ENCODE measurements around the gene DHRS2. TPM values are rescaled to one million over a fixed set of nuclear protein-coding genes. Genes with fewer than 3 reads are reported as not detected.

The DHRS2 gene
- polyA plus RNA-seq, 1 of the 3 experiments (the other 2 are of a cell fraction): 1.2 TPM

GRCh38 chr14:23615856-23616255 lies 20.3 kb upstream of the DHRS2 start:
- no peaks in the 10 kb centered on the region for H3K79me2 ChIP-seq (ENCODE audit: insufficient read depth)
- no peak overlapping the region for H3K4me2 ChIP-seq
- WGBS (ENCODE audit: low lambda C conversion rate): 20% methylated on average over 5 of the region's 5 CpGs
- DNase-seq: no peak
- H4K20me1 ChIP-seq (ENCODE audit: insufficient read depth): no peaks in the 10 kb centered on the region
- H3K27ac ChIP-seq (ENCODE audit: low read depth in 2 of 2, low read length in 1 of 2): no peak overlapping the region
- H3K9ac ChIP-seq: no peak overlapping the region
- H3F3A ChIP-seq (replicated peaks; ENCODE audit: insufficient read depth): no peaks in the 10 kb centered on the region
- TF ChIP-seq PBX3 (IDR thresholded peaks at IDR 0.05): no peak
- TF ChIP-seq JUND (IDR thresholded peaks at IDR 0.05): no peak
- H3K9me2 ChIP-seq: no peaks in the 10 kb centered on the region
- no peaks in the 10 kb centered on the region; the same call in 1 of the 2 replicates for H3K27me3 ChIP-seq (ENCODE audit: insufficient read depth)
- ChIA-PET CTCF (interaction anchor here (1.0 to 3.4 kb wide), 3 partner anchors 16 to 295 kb away, joined by 4 to 17 read pairs (median 4); no protein-coding TSS in a partner anchor), POLR2A (no interaction called here)
- no peaks in the 10 kb centered on the region for H3K4me1 ChIP-seq (ENCODE audit: control insufficient read depth in 1 of 2, insufficient read depth in 2 of 2, low read depth in 1 of 2, low read length in 1 of 2)
- no peaks in the 10 kb centered on the region for H3K36me3 ChIP-seq (replicated peaks in 1 of 2; ENCODE audit: control insufficient read depth in 1 of 2, insufficient read depth in 2 of 2, low read length in 1 of 2)
- H3K9me3 ChIP-seq: no peaks in the 10 kb centered on the region
- H3K4me3 ChIP-seq (ENCODE audit: low read depth in 2 of 2, low read length in 1 of 2): no peak overlapping the region
- no peak overlapping the region for H2AFZ ChIP-seq (ENCODE audit: low read depth)

GRCh38 chr14:23617539-23617938 lies 18.6 kb upstream of the DHRS2 start:
- H3K9ac ChIP-seq: no peak overlapping the region
- WGBS (ENCODE audit: low lambda C conversion rate): 36% methylated on average over 1 of the region's 1 CpG
- H3K9me3 ChIP-seq: no peaks in the 10 kb centered on the region
- no peaks in the 10 kb centered on the region; the same call in 1 of the 2 replicates for H3K27me3 ChIP-seq (ENCODE audit: insufficient read depth)
- ChIA-PET POLR2A (no interaction called here), CTCF (interaction anchor here (3.4 kb wide), 1 partner anchor 14 kb away, joined by 17 read pairs; no protein-coding TSS in a partner anchor)
- no peak for DNase-seq
- no peak overlapping the region for H3K27ac ChIP-seq (ENCODE audit: low read depth in 2 of 2, low read length in 1 of 2)
- TF ChIP-seq MAX (IDR thresholded peaks at IDR 0.05; ENCODE audit: low read depth) (no peak), TCF12 (IDR thresholded peaks at IDR 0.05) (no peak), ZBTB33 (IDR thresholded peaks at IDR 0.05; ENCODE audit: borderline replicate concordance, low read depth) (no peak), MEF2A (IDR thresholded peaks at IDR 0.05; ENCODE audit: borderline replicate concordance, low read depth) (no peak), REST (IDR thresholded peaks at IDR 0.05; ENCODE audit: low read depth, low read length) (no peak), MXI1 (IDR thresholded peaks at IDR 0.05; ENCODE audit: low read depth, low read length) (no peak), RXRA (IDR thresholded peaks at IDR 0.05; ENCODE audit: borderline replicate concordance, low read depth) (no peak), IRF3 (IDR thresholded peaks at IDR 0.05; ENCODE audit: low read depth, low read length) (no peak), RAD21 (IDR thresholded peaks at IDR 0.05; ENCODE audit: low read length) (no peak), TAF1 (IDR thresholded peaks at IDR 0.05; ENCODE audit: borderline replicate concordance, low read depth, low read length) (no peak), RFX5 (IDR thresholded peaks at IDR 0.05; ENCODE audit: low read length) (no peak), CTCF (IDR thresholded peaks at IDR 0.05) (no peak), SMC3 (IDR thresholded peaks at IDR 0.05; ENCODE audit: low read depth, low read length) (no peak), FOSL2 (IDR thresholded peaks at IDR 0.05; ENCODE audit: borderline replicate concordance, low read depth) (no peak)
- H3K79me2 ChIP-seq (ENCODE audit: insufficient read depth): no peaks in the 10 kb centered on the region
- H3K4me1 ChIP-seq (ENCODE audit: control insufficient read depth in 1 of 2, insufficient read depth in 2 of 2, low read depth in 1 of 2, low read length in 1 of 2): no peaks in the 10 kb centered on the region
- no peaks in the 10 kb centered on the region for H3F3A ChIP-seq (replicated peaks; ENCODE audit: insufficient read depth)
- no peaks in the 10 kb centered on the region for H3K36me3 ChIP-seq (replicated peaks in 1 of 2; ENCODE audit: control insufficient read depth in 1 of 2, insufficient read depth in 2 of 2, low read length in 1 of 2)
- no peak overlapping the region for H2AFZ ChIP-seq (ENCODE audit: low read depth)
- no peak overlapping the region for H3K4me3 ChIP-seq (ENCODE audit: low read depth in 2 of 2, low read length in 1 of 2)
- H3K9me2 ChIP-seq: no peaks in the 10 kb centered on the region
- no peak overlapping the region for H3K4me2 ChIP-seq
- no peaks in the 10 kb centered on the region for H4K20me1 ChIP-seq (ENCODE audit: insufficient read depth)

Measured in SK-N-SH (cell line).